Measurements from ENCODE around the gene ARID1B.

DNA sequence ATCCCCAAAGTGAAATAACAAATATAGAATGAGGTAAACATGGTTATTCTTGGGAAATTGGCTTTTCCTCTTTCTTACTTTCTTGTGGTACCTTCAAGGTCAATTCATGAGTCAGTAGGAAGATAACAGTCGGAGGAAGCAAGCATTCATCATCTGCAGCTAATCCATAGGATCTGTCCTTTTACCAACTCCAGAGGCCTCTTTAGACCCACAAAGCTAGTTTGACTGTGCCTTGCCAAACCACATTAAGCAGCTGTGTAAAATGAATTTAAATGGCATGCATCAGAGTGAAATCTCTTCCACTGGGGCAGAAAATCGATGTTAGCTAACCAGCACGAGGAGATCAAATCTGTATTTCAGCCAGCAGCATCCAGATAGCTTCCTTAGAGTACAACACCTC lies 374.8 kb downstream of the ARID1B start:
- TF ChIP-seq, protein P1, sequence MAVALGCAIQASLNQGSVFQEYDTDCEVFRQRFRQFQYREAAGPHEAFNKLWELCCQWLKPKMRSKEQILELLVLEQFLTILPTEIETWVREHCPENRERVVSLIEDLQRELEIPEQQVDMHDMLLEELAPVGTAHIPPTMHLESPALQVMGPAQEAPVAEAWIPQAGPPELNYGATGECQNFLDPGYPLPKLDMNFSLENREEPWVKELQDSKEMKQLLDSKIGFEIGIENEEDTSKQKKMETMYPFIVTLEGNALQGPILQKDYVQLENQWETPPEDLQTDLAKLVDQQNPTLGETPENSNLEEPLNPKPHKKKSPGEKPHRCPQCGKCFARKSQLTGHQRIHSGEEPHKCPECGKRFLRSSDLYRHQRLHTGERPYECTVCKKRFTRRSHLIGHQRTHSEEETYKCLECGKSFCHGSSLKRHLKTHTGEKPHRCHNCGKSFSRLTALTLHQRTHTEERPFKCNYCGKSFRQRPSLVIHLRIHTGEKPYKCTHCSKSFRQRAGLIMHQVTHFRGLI (CRISPR knock-in tag; IDR thresholded peaks at IDR 0.05): no peak
- TF ChIP-seq EZH2 (IDR thresholded peaks at IDR 0.05; ENCODE audit: borderline replicate concordance, low read depth, low read length) (no peak), CHD4 (IDR thresholded peaks at IDR 0.05; ENCODE audit: insufficient read depth, insufficient replicate concordance, low read depth, low read length, poor library complexity, severe bottlenecking) (no peak), NFYB (IDR thresholded peaks at IDR 0.05; ENCODE audit: extremely low read depth, insufficient read length) (no peak), FOXM1 (IDR thresholded peaks at IDR 0.05; ENCODE audit: low read depth) (no peak), FOXM1 (CRISPR knock-in tag; IDR thresholded peaks at IDR 0.05; ENCODE audit: low read depth) (no peak), POLR2AphosphoS5 (IDR thresholded peaks at IDR 0.05; ENCODE audit: control insufficient read depth, insufficient read depth, low read depth, low read length) (no peak), ZNF507 (tag; conservative IDR thresholded peaks at IDR 0.05) (no peak), CHD2 (IDR thresholded peaks at IDR 0.05; ENCODE audit: low read depth, low read length) (no peak), SMARCA4 (IDR thresholded peaks at IDR 0.05) (no peak), MYBL2 (IDR thresholded peaks at IDR 0.05; ENCODE audit: low read depth) (no peak), MYBL2 (CRISPR knock-in tag; IDR thresholded peaks at IDR 0.05; ENCODE audit: borderline replicate concordance) (no peak), YY1 (IDR thresholded peaks at IDR 0.05; ENCODE audit: borderline replicate concordance in 1 of 3, control insufficient read depth in 1 of 3, extremely low read depth in 1 of 3, insufficient read depth in 3 of 3, insufficient read length in 1 of 3, insufficient replicate concordance in 2 of 3, low read depth in 1 of 3, low read length in 2 of 3) (no peak)
- TF ChIP-seq, protein P2, sequence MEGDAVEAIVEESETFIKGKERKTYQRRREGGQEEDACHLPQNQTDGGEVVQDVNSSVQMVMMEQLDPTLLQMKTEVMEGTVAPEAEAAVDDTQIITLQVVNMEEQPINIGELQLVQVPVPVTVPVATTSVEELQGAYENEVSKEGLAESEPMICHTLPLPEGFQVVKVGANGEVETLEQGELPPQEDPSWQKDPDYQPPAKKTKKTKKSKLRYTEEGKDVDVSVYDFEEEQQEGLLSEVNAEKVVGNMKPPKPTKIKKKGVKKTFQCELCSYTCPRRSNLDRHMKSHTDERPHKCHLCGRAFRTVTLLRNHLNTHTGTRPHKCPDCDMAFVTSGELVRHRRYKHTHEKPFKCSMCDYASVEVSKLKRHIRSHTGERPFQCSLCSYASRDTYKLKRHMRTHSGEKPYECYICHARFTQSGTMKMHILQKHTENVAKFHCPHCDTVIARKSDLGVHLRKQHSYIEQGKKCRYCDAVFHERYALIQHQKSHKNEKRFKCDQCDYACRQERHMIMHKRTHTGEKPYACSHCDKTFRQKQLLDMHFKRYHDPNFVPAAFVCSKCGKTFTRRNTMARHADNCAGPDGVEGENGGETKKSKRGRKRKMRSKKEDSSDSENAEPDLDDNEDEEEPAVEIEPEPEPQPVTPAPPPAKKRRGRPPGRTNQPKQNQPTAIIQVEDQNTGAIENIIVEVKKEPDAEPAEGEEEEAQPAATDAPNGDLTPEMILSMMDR (IDR thresholded peaks at IDR 0.05 in 2 of 3, conservative IDR thresholded peaks at IDR 0.05 in 1 of 3; ENCODE audit: insufficient read depth in 2 of 3, low read depth in 1 of 3, low read length in 3 of 3): no peak
